NAMALWA (cell line): ENCODE data around the gene MFGE8.

Source experiments
- DNase-seq: peaks from one replicate; pipeline ENCODE4 v3.0.0-alpha.2; 2015; ENCODE audit warnings: low spot score

MFGE8 gene

DNA sequence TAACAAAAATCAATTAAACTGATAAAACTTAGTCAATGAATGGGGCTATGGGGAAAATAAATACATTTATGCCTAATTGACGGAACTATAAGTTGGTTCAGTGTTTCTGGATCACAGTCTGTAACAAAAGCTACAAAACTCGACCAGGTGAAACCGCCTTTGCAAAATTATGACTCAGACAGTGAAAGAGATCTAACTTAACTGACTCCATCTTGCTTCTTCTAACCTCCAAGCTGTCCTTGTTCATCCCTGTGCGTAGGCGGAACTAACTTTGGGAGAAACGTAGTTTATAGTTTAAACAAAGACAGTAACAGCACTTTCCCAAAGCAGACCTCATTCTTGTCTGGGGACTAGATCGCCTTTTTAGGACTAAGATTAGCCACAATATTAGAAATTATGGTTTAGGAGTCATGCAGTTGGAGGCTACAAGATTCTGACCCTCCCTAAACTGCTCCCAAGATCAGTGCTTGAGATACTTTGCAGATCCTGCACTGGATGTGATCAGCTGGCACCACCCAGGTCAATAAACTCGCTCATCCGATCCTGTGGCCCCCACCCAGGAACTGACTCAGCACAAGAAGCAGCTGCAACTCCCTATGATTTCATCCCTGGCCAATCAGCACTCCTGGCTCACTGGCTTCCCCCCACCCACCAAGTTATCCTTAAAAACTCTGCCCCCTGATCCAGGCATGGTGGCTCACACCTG, 7.2 kb upstream of the MFGE8 start:
- DNase-seq = no peak

DNA sequence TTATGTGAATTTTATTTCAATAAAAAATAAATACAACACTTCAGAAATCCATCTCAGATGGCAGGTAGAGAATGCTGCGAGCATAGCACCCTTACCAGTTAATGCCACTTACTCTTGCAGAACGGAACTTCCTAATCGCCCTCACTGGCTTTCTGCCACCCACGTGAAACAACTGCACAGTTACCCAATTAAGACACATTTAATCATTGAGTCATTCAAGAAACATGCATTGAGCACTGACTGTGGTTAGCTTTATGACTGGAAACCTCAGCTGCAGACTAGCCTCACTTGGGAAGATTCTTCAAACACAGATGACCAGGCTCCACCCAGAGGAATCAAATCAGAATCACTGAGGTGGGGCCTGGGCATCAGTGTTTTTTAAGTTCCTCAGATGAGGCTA, 5.6 kb upstream of the MFGE8 start:
- DNase-seq = no peak

DNA sequence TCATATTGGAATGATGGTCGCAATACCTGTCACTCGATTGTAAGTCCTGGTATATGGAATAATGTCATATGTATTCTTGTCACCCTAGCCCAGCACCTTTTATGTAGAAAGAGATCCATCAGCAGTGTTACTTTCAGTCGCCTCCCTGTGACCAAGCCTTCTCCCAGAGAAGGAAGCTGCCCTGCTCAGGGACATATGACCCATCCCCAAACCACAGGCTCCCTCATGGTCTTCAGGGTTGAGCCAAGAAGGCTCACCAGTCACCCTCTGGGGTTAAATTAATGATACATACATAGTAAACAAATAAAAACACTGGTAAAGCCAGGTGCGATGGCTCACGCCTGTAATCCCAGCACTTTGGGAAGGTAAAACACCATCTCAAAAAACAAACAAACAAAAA, 4.6 kb upstream of the MFGE8 start:
- no peak for DNase-seq

DNA sequence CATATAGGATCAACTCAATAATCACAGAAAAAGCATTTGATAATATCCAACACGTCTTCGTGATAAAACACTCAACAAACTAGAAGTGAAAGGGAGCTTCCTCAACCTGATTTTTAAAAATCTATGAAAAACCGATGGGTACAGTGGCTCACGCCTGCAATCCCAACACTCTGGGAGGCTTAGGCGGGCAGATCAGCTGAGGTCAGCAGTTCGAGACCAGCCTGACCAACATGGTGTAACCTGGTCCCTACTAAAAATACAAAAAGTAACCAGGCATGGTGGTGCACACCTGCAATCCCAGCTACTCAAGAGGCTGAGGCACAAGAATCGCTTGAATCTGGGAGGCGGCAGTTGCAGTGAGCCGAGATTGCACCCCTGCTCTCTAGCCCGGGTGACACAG, 2.2 kb upstream of the MFGE8 start:
- DNase-seq = no peak

DNA sequence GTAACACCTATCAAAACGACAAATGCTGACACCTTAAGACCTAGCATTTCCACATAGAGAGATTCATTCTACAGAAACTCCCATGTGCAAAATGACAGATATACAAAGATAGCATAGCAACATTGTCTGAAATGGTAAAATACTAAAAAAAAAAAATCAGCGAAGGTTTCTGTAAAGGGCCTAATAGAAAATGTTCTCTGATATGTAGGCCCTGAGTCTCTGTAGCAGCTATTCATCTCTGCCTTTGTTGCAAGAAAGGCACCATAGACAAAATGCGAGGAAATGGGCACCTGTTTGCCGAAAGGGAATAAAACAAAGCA, 631 bp upstream of the MFGE8 start:
- DNase-seq = no peak

DNA sequence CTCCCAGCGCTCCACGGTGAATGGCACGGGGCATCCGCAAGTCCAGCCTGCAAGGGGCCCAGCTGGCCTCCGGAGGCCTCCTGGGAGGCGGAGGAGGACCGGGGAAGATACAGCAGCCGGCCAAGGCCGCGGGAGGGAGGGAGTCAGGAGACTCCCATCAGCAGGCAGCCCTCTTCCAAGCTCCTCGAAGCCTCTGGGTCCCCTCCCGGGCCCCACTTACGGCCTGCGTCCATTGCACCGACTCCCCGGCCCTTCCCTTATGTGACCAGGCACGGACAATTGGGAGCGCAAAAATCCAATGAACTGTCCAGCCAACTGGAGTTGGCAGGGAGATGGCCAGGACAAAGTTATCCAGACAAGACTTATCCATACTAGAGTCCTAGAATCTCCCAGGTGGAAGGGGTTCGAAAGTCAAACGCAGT, 668 bp downstream of the MFGE8 start:
- DNase-seq = no peak

DNA sequence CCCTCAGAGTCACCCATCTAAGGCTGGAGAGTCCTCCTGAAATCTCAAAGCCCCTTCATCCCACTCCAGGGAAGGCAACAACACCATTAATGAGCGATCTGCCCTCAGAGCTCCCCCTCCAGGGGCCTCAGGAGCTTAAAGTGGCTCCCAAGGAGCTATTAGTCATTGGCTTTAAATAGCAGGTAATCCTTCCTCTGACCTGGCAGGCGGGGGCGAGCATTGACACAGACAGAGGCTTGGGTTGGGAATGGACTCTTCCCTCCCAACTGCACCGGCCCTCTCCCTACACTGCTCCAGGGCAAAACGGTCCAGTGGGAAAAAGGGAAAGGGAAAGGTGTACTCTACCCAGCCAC, 1.4 kb downstream of the MFGE8 start:
- DNase-seq = no peak

DNA sequence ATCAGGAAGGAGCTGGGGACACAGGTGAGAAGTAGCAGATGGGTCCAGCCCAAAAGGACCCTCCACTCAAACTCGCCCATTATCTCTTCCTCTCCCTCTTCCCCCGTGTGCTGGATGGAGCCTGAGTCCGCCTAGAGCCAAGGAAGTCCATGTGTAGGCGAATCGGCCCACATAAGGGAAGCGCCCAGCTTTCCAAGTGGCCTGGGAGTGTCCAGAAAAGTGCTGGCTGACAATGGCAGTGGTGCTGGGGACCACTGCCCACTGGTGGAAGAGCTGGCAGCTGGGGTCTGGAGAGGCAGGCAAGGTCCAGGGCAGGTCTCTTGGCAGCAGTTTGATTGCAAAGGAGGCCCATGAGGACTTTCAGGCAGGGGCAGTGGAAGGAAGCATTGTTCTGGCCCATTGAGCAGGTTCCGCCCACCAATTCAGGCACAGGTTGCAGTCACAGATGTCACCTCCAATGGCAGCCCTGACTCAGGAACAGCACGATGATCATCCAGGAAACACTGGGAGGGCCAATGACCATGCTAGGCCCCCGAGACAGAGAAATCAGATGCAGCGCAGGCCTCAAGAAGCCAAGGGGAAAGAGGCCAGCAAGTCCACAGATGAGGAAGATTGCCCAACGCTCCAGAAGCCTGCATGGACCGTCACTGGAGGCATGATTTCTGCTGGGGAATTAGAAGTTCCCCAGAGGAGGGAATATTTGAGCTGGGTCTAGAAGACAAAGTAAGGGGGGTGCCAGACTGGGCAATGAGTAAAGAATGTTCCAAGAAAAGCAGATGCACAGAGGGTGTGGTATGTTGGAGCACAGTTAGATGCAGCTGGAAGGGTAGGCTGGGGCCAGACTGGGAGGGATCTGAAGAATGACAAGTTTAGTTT, 3.0 kb downstream of the MFGE8 start:
- no peak for DNase-seq

DNA sequence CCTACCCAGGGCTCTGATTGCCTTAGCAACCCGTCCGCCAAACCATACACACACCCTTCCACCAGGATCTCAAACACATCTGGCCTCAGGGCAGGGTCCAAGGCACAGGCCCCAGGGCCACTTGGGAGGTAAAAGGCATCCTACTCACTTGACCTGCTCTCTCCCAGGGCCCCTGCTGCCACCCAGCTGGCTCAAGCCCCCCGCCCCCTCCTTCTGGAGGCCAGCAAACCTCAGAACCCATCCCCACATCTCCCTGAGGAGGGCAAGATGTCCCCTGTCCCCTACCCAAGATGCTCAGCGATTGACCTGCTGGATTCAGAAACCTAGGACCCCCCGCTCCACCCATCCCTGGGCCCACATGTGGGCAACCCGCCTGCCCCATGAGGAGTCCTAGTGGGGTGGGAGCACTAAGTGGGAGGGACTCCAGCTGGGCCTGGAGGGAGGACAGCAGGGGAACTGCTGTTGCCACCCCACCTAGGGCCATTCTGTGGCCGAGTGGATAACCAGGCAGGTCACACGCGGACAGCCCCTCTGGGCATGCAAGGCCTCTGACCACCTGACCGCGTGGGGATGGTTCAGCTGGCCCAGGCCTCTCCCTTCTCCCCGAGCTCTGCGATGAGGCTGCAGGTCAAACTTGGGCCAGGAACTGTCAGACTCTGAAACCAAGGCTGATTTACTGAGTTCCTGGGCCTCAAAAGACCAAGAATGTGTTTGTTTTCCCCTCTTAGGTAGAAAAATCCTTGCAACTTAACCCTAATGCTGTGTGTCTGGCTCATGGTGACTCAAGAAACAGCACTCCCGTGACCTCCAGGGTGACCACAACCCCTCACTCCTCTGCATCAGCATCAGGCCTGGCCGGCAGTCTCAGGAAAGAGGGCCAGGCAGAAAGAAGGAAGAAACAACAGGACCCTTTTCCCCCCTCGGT, 4.2 kb downstream of the MFGE8 start:
- no peak for DNase-seq

DNA sequence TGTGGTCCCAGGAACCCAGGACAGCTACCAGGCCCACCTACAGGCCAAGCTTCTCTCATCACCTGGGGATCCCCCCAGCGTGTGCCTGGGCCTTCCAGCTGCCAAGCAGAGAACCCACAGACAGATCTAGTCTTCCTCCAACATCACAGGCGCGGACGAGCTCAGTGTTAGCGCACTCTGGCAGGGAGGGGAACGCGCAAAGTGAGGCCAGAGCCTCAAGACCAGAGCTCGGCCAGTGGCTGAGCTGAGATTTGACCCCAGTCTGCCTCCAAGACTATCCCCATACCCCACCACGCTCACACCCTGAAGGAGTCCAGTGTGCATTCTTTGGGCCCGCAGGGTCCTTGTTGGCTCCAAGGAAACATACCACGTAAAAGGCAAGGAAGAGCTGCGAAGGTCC, 5.1 kb downstream of the MFGE8 start:
- no peak for DNase-seq

DNA sequence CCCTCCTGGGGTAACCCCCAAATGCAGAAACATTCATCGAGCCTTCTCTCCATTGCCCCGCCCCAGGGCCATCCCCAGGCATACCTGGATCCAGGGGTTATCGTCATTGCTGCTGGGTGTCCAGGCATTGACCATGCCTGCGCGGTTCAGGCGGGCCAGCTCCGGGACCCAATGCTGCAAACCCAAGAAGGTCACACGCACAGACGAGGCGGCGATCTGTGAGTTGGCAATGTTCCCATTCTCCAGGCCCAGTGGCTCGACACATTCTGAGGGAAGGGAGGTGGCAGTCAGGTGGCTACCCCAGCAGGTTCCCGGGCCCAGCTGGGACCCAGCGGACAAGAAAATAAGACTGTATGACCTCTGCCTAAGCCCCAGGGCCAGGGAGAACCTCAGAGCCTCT, 6.1 kb downstream of the MFGE8 start:
- DNase-seq = no peak

DNA sequence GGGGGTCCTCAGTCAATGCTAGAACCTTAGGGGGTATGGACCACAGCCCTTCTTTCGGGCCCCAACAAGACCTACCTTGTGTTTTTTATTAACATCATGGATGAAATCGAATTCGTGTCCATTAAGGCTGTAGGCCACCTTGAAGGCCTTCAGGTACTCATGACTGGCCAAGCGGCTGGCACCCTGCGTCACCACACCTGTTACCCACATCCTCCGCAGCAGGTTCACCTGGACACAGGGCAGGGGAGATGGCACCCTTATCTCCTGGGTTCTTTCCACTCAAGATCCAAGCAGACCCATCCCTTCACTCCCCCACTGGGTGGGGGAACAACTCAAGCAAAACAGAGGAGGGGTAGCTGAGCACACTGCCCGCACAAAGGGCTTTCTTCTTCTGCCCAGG, 6.6 kb downstream of the MFGE8 start:
- DNase-seq = no peak

DNA sequence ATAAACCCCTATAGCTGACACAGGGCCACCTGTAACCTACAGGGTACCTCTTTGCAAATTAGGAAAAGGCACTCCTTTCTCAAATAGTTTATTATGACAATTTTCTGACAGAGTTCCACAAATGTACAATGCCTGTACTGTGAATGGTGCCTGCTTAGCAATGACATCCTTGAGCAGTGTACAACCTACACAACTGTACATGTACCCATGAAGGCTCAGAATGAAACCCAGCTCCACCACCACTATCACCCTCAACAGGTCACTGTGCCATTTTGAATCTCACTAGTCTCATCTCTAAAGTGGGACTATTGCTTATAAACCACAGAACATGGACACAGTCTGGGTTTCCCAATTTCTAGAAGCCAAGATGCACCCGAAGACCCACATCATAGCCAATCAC, 7.0 kb downstream of the MFGE8 start:
- DNase-seq = no peak

DNA sequence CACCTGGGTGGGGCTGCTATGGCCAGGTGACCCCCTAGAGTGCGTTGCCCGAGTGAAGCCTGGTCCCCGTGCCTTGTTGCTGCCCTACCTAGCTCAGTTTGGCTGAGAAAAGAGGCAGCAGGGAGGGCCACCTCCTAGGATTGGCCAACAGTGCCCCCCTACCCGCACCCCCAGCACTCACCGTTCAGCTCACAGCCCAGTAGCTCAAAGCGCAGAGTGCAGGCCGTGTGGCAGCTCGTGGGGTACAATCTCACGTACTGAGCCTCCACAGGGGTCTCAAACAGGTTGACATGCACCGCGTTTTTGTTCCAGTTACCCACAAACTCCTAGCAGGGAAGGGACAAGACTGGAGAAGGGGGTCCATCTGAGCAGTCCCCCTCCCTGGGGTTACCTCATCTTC, 7.6 kb downstream of the MFGE8 start:
- DNase-seq = no peak

DNA sequence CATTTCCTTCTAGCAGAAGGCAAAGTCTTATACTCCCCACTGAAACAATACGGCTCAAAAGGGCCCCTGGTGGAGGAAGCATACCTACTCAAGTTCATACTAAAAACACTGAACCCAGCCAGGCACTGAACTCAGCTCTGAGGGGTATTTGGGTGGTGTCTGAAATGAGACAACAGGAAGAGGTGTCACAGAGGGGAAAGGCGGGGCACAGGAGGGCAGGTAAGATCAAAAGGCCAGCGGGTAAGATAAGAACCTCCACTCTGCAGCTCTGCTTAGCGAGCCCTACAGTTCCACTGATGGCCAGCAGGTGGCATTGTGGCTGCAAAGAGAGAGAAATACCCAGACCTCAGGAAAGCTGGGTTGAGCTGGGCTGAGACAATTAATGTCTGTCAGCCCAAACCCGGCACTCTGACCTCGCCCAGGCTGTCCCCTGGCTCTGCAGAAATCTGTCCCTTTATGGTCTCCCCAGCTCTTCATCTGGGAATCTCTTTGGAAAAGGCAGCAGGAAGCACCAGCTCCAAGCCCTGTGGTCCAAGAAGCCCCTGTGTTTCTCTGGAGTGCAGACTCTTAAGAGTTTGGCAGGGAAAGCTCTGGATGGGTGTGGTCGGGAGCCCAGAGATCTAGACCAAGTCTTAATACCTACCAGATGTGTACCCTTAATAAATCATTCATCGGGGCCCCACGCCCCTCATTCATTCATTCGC, 8.4 kb downstream of the MFGE8 start:
- DNase-seq = peak; percentile 87

DNA sequence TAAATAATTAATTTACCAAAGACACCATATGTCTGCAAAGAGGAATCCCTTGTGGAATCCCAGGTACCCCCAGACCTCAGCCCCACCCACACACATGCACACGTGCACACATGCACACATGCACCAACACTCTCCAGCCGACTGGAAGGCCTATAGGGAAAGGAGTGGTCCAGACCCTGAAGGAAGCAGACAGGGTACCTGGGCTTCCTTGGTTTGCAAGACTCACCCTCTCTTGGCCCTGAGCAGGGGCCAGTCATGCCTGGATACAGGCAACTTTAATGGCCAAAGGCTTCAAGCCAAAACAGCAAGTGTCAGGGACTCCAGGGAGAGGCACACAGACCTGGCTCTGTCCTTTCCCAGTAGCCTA, 8.9 kb downstream of the MFGE8 start:
- DNase-seq = no peak

DNA sequence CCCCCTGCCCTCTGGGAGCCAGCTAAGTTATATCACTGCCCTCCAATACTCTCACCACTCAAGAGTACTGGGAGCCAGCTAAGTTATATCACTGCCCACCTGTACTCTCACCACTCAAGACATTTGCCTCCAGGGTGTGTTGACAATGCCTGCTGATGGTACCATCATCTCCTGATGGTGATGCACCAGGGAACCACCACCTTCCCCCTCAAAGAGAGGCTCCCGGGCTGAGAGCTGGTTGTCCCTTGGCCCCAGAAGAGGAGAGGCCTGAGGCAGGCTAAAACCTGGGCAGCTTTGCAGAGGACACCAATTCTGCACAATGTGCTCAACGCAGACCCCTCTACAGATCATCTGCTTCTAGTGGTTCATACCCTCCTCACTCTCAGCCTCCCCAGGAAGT, 10.3 kb downstream of the MFGE8 start:
- no peak for DNase-seq

DNA sequence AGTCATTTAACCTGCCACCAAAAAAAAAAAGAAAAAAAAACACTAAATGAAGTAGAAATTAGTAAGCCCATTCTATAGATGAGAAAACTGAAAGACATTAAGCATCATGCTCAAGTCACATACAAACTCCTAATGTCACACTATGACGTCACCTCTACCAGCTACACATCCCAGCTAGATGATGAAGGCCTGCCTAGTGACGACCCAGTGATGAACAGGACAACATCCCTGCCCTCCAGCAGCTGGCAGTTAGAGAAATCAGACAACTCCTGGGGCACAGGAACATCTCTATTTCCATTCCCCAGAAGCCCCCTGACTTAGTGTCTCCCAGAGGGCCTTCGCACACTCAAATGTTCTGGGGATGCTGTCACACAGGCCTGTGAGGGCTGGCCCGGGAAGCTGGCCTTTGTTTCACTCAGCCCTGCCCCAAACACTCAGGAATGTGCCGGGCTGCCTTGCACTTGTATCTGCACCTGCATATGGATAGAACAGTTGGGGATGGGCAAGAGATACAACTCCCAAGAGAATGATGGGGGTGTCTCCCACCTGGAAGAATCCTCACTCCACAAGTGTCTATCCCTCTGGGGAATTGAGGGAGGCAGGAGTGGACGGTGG, 10.9 kb downstream of the MFGE8 start:
- no peak for DNase-seq

DNA sequence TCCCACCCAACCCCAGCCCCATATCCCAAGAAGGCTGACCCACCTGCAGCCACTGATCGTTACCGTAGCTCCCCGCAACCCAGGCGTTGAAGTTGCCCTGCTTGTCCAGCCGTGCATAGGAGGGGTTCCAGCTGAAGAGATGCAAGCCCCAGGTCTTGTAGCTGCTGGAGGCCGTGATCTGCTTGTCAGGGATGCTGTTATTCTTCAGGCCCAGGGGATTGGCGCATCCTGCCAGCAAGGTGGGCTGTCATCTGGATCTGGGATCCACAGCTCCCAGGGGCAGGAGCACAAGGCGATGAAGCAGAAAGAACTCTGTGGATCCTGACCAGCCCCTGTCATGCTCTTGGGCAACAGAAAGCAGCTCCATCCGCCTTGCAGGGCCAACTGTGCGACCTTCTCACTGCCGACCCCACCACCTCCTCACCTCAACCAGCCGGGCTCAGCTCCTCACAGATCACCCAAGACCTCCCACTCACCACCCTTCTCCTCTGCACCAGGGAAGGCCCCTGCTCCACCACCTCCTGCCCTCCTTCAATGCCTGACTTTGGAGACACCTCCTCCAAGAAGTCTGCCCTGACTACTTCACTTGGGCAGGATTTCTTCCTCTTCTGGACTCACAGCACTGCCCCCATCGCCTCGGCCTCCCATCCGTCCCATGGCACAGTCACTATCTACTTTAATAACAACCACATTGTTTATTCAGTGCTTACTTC, 11.5 kb downstream of the MFGE8 start:
- no peak for DNase-seq

DNA sequence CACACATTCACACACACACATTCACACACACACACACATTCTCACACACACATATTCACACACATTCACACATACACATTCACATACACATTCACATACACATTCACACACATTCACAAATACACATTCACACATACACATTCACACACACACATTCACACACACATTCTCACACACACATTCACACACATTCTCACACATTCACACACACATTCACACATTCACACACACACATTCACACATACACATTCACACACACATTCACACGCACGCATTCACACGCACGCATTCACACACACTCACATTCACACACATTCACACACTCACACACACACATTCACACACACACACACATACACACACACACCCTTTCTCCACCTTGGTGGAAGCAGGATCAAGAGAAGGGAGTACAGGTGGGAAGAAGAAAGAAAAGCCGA, 12.2 kb downstream of the MFGE8 start:
- DNase-seq = no peak

DNA sequence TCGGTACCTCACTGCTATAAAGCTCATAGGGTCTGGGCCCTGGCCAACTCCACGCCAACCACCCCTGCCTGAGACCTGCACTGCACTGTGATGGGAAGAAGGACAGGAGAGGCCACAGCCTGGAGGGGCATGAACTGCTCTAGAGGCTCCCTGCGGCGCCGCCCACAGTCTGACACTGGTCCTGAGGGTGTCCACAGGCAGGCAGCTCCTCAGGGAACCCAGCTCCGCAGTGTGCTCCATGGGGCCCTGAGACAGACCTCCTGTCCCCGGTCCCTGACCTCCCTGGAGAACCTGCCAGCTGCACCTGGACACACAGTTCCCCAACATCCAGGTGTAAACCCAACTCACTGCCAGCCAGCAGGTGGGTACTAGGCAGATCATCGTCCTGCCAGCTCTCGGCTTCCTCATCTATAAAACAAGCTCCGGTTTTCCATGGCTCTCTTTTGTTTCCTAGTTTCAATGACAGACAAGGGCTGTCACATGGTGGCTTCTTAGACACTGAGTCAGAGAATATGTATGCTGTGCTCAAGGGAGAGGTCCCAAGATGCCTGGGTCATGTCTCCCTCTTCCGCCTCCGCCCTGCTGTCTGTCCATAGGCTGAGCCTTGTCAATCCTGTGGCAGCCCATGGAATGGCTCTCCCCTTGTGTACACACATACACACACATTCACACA, 12.7 kb downstream of the MFGE8 start:
- no peak for DNase-seq
